Measurements from ENCODE around the gene STK17A. TPM values are rescaled to one million over a fixed set of nuclear protein-coding genes. Genes with fewer than 3 reads are reported as not detected.

The STK17A gene
- total and polyA plus RNA-seq, 2 of the 8 experiments (the other 6 are each of a cell fraction or from before 2014, with no cell fraction given): 2.2 to 12.2 TPM

DNA sequence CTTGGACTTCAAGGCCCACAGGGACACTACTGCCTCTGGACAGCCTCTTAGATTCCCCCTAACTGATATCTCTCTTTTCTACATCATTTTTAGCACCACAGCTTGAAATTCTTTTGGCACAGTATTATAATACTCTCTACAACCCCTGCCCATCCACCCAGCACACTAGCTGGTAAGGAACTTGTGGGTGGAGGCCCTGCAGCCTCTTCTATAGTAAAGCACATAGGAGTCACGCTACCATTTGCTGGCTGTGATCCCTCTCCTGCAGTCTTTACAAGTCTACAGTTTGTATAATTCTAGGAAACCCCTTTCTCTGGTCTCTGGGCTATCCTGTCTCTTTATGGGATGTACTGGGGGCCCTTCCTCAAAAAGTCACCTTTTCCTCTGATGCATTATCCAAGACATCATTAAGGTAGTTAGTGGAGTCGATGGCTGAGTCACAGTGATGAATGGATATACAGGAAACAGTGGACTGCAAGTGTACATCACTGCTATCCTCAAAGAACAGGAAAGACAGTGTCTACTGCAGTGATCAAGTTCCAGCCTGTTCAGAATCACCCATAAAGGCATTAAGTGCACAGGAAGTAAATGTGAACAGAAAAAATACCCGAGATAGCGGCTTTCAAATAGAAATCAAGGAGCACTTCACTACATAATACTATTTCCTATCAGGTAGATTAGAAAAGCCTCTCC is 54.4 kb downstream of the STK17A start (continued):
- TF ChIP-seq, protein P1, sequence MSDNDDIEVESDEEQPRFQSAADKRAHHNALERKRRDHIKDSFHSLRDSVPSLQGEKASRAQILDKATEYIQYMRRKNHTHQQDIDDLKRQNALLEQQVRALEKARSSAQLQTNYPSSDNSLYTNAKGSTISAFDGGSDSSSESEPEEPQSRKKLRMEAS (IDR thresholded peaks at IDR 0.05): no peak
